Measurements from ENCODE around the gene SEMA7A. TPM values are rescaled to one million over a fixed set of nuclear protein-coding genes. Genes with fewer than 3 reads are reported as not detected.

The SEMA7A gene
- total and polyA plus RNA-seq, 9 of the 15 experiments (the other 6 are each of a cell fraction or from before 2014, with no cell fraction given), result 0.04 to 8.2 (median 5.4) TPM; not detected in 1

DNA sequence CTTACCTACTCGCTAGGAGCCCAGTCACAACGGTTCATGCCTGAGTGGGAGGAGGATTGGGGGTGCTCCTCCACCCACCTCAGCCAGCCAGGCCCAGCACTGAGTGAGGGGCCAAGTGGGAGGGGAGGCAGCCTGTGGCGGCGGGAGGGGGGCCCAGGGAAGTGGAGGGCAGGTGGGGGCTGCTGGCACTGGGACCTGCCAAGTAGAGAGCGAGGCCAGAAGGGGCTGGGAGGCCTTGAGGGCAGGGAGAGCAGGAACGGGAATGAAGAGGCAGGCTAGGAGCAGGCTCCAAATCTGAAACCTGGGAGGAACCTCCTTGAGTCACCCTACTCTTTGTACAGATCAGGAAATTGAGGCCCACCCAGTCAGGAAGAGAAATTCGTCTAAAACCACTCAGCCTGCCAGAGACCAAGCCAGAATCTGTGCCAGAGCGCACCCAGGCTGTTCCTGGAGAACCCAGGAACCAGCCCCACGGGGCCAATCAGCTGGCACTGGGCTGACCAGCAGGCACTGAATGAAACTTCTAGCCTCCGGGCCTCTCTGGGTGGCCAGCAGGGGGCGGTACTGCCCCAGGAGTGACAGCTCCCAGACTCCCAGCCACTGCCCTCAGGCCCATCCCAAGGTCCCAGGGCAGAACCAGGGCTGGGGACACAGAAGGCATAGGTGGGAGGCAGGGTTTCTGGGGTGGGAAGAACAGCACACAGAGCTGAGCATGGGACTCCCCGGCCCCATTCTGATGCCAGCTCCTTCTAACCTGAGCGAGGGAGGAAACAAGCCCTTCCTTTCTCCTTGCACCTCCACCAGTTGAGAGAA, 51.5 kb downstream of the SEMA7A start (continued):
- no peak for TF ChIP-seq MBD2 (IDR thresholded peaks at IDR 0.05; ENCODE audit: borderline replicate concordance, low read depth)
- TF ChIP-seq MEIS2 (IDR thresholded peaks at IDR 0.05; ENCODE audit: partially characterized antibody), result no peak
- TF ChIP-seq NUFIP1 (IDR thresholded peaks at IDR 0.05; ENCODE audit: partially characterized antibody), result no peak
- TF ChIP-seq, protein P1, sequence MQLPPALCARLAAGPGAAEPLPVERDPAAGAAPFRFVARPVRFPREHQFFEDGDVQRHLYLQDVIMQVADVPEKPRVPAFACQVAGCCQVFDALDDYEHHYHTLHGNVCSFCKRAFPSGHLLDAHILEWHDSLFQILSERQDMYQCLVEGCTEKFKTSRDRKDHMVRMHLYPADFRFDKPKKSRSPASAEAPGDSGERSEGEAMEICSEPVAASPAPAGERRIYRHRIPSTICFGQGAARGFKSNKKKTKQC (CRISPR knock-in tag; IDR thresholded peaks at IDR 0.05), result no peak
- TF ChIP-seq SMAD4 (CRISPR knock-in tag; conservative IDR thresholded peaks at IDR 0.05), result 0 out of 2 replicates have a peak, but pooled peaks have one; percentile 14
- TF ChIP-seq, protein P2, sequence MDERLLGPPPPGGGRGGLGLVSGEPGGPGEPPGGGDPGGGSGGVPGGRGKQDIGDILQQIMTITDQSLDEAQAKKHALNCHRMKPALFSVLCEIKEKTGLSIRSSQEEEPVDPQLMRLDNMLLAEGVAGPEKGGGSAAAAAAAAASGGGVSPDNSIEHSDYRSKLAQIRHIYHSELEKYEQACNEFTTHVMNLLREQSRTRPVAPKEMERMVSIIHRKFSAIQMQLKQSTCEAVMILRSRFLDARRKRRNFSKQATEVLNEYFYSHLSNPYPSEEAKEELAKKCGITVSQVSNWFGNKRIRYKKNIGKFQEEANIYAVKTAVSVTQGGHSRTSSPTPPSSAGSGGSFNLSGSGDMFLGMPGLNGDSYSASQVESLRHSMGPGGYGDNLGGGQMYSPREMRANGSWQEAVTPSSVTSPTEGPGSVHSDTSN (CRISPR knock-in tag; IDR thresholded peaks at IDR 0.05; ENCODE audit: low read depth), result no peak
- TF ChIP-seq, protein P2 (tag; conservative IDR thresholded peaks at IDR 0.05; ENCODE audit: low read depth), result no peak
- TF ChIP-seq C11orf30 (IDR thresholded peaks at IDR 0.05; ENCODE audit: low read depth), result no peak
- TF ChIP-seq PTTG1 (tag; IDR thresholded peaks at IDR 0.05; ENCODE audit: low read depth), result no peak
- TF ChIP-seq LARP7 (IDR thresholded peaks at IDR 0.05), result no peak
- TF ChIP-seq, protein P3, sequence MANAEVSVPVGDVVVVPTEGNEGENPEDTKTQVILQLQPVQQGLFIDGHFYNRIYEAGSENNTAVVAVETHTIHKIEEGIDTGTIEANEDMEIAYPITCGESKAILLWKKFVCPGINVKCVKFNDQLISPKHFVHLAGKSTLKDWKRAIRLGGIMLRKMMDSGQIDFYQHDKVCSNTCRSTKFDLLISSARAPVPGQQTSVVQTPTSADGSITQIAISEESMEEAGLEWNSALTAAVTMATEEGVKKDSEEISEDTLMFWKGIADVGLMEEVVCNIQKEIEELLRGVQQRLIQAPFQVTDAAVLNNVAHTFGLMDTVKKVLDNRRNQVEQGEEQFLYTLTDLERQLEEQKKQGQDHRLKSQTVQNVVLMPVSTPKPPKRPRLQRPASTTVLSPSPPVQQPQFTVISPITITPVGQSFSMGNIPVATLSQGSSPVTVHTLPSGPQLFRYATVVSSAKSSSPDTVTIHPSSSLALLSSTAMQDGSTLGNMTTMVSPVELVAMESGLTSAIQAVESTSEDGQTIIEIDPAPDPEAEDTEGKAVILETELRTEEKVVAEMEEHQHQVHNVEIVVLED (CRISPR knock-in tag; IDR thresholded peaks at IDR 0.05), result no peak; the same call in 1 of the 2 replicates
- no peak for TF ChIP-seq CEBPB (tag; IDR thresholded peaks at IDR 0.05)
- TF ChIP-seq, protein P4, sequence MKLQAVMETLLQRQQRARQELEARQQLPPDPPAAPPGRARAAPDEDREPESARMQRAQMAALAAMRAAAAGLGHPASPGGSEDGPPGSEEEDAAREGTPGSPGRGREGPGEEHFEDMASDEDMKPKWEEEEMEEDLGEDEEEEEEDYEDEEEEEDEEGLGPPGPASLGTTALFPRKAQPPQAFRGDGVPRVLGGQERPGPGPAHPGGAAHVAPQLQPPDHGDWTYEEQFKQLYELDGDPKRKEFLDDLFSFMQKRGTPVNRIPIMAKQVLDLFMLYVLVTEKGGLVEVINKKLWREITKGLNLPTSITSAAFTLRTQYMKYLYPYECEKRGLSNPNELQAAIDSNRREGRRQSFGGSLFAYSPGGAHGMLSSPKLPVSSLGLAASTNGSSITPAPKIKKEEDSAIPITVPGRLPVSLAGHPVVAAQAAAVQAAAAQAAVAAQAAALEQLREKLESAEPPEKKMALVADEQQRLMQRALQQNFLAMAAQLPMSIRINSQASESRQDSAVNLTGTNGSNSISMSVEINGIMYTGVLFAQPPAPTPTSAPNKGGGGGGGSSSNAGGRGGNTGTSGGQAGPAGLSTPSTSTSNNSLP (IDR thresholded peaks at IDR 0.05; ENCODE audit: borderline replicate concordance, low read depth, low read length), result no peak
- TF ChIP-seq FOXK1 (CRISPR knock-in tag; IDR thresholded peaks at IDR 0.05; ENCODE audit: borderline replicate concordance), result no peak
- TF ChIP-seq, protein P5, sequence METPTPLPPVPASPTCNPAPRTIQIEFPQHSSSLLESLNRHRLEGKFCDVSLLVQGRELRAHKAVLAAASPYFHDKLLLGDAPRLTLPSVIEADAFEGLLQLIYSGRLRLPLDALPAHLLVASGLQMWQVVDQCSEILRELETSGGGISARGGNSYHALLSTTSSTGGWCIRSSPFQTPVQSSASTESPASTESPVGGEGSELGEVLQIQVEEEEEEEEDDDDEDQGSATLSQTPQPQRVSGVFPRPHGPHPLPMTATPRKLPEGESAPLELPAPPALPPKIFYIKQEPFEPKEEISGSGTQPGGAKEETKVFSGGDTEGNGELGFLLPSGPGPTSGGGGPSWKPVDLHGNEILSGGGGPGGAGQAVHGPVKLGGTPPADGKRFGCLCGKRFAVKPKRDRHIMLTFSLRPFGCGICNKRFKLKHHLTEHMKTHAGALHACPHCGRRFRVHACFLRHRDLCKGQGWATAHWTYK (CRISPR knock-in tag; IDR thresholded peaks at IDR 0.05), result peak; percentile 57; the same call in 1 of the 2 replicates
- no peak for TF ChIP-seq TCF7 (IDR thresholded peaks at IDR 0.05; ENCODE audit: borderline replicate concordance)
- TF ChIP-seq, protein P6, sequence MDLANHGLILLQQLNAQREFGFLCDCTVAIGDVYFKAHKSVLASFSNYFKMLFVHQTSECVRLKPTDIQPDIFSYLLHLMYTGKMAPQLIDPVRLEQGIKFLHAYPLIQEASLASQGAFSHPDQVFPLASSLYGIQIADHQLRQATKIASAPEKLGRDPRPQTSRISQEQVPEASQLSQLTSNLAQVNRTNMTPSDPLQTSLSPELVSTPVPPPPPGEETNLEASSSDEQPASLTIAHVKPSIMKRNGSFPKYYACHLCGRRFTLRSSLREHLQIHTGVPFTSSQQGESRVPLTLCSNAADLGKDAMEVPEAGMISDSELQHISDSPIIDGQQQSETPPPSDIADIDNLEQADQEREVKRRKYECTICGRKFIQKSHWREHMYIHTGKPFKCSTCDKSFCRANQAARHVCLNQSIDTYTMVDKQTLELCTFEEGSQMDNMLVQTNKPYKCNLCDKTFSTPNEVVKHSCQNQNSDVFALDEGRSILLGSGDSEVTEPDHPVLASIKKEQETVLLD (IDR thresholded peaks at IDR 0.05), result no peak
- TF ChIP-seq SRSF7 (optimal IDR thresholded peaks at IDR 0.05; ENCODE audit: low read depth, low read length), result no peak

Measured in K562 (cell line).